ENCODE data around the gene EBF3. TPM values are rescaled to one million over a fixed set of nuclear protein-coding genes. Genes with fewer than 3 reads are reported as not detected.

EBF3 gene
- total and polyA plus RNA-seq, 2 donors (not counting 3 experiments of a cell fraction or from before 2014, with no cell fraction given) = 0.92 to 2.7 TPM

GRCh38 chr10:129793996-129794395 lies 170.1 kb downstream of the EBF3 start:
- no peaks in the 10 kb centered on the region for H3K27me3 ChIP-seq (ENCODE audit: control insufficient read depth in 2 of 2, insufficient read depth in 2 of 2, low read length in 2 of 2)
- no peaks in the 10 kb centered on the region for H4K20me1 ChIP-seq (replicated peaks; ENCODE audit: control insufficient read depth, extremely low read depth, insufficient read depth, low read length)
- DNase-seq (ENCODE audit: low read depth, low spot score) = no peak
- H3K9ac ChIP-seq (replicated peaks; ENCODE audit: extremely low read depth, insufficient read depth, low read length) = no peak overlapping the region
- peaks cover 3% of the 10 kb centered on the region for H3K9me3 ChIP-seq (replicated peaks; ENCODE audit: control insufficient read depth, insufficient read depth, low read length)
- dilution Hi-C loops (cut with MboI; ENCODE audit: extremely low pct_ligation_motif_present, low sequenced_read_pairs) = no loop called here
- H3K4me1 ChIP-seq (ENCODE audit: control insufficient read depth, extremely low read depth, insufficient read depth, low read length) = no peaks in the 10 kb centered on the region
- no peaks in the 10 kb centered on the region for H3K9me1 ChIP-seq (replicated peaks; ENCODE audit: control insufficient read depth, extremely low read depth, insufficient read depth, low read length)
- no TSS peak for BruUV-seq (replicated peaks)
- H3K36me3 ChIP-seq (ENCODE audit: control insufficient read depth in 2 of 2, extremely low read depth in 1 of 2, insufficient read depth in 2 of 2, low read length in 2 of 2) = no peaks in the 10 kb centered on the region
- no peak for FAIRE-seq
- no peak overlapping the region for H3K27ac ChIP-seq (ENCODE audit: insufficient read depth, low read depth, low read length)
- H2AFZ ChIP-seq (ENCODE audit: low read depth, low read length) = no peak overlapping the region
- ChIA-PET CTCF (no interaction called here), POLR2A (no interaction called here)
- intact Hi-C loops (cut with micrococcal nuclease) = no loop called here
- no peak overlapping the region for H3K4me2 ChIP-seq (ENCODE audit: insufficient read depth, low read length)
- H3K4me3 ChIP-seq (replicated peaks in 1 of 3; ENCODE audit: insufficient read depth in 1 of 3, low read depth in 1 of 3, low read length in 3 of 3) = no peak overlapping the region
- TF ChIP-seq GATA2 (IDR thresholded peaks at IDR 0.05; ENCODE audit: insufficient read depth, insufficient read length, low read depth, low read length) (no peak), POLR2AphosphoS5 (IDR thresholded peaks at IDR 0.05; ENCODE audit: insufficient read depth, low read depth, low read length) (no peak), MAX (IDR thresholded peaks at IDR 0.05; ENCODE audit: insufficient read depth, insufficient read length) (no peak), EZH2 (IDR thresholded peaks at IDR 0.05; ENCODE audit: borderline replicate concordance, low read depth, low read length, severe bottlenecking) (no peak)
- no peaks in the 10 kb centered on the region for H3K79me2 ChIP-seq (ENCODE audit: control insufficient read depth, insufficient read depth, low read length)

- no peak for FAIRE-seq
- Histone ChIP-seq H3K27ac (ENCODE audit: insufficient read depth, low read depth, low read length) (no peak overlapping the region), H3K4me3 (replicated peaks in 1 of 3; ENCODE audit: insufficient read depth in 1 of 3, low read depth in 1 of 3, low read length in 3 of 3) (no peak overlapping the region), H2AFZ (ENCODE audit: low read depth, low read length) (no peak overlapping the region), H3K9me3 (replicated peaks; ENCODE audit: control insufficient read depth, insufficient read depth, low read length) (peaks cover 3% of the 10 kb centered on the region), H3K9me1 (replicated peaks; ENCODE audit: control insufficient read depth, extremely low read depth, insufficient read depth, low read length) (no peaks in the 10 kb centered on the region), H3K27me3 (ENCODE audit: control insufficient read depth in 2 of 2, insufficient read depth in 2 of 2, low read length in 2 of 2) (no peaks in the 10 kb centered on the region), H3K4me2 (ENCODE audit: insufficient read depth, low read length) (no peak overlapping the region), H3K4me1 (ENCODE audit: control insufficient read depth, extremely low read depth, insufficient read depth, low read length) (no peaks in the 10 kb centered on the region), H4K20me1 (replicated peaks; ENCODE audit: control insufficient read depth, extremely low read depth, insufficient read depth, low read length) (no peaks in the 10 kb centered on the region), H3K36me3 (ENCODE audit: control insufficient read depth in 2 of 2, extremely low read depth in 1 of 2, insufficient read depth in 2 of 2, low read length in 2 of 2) (no peaks in the 10 kb centered on the region), H3K9ac (replicated peaks; ENCODE audit: extremely low read depth, insufficient read depth, low read length) (no peak overlapping the region), H3K79me2 (ENCODE audit: control insufficient read depth, insufficient read depth, low read length) (no peaks in the 10 kb centered on the region)
- dilution Hi-C loops (cut with MboI; ENCODE audit: extremely low pct_ligation_motif_present, low sequenced_read_pairs) = no loop called here
- DNase-seq (ENCODE audit: low read depth, low spot score) = no peak
- ChIA-PET POLR2A (no interaction called here), CTCF (no interaction called here)
- BruUV-seq (replicated peaks) = no TSS peak
- intact Hi-C loops (cut with micrococcal nuclease) = no loop called here
- no peak for TF ChIP-seq MYC (IDR thresholded peaks at IDR 0.05; ENCODE audit: low read depth, low read length)
- TF ChIP-seq MAX (IDR thresholded peaks at IDR 0.05; ENCODE audit: insufficient read depth, insufficient read length) = no peak
- no peak for TF ChIP-seq POLR2AphosphoS5 (IDR thresholded peaks at IDR 0.05; ENCODE audit: insufficient read depth, low read depth, low read length)
- no peak for TF ChIP-seq JUN (IDR thresholded peaks at IDR 0.05; ENCODE audit: borderline replicate concordance, insufficient read depth, insufficient read length, low read depth)
- no peak for TF ChIP-seq GATA2 (IDR thresholded peaks at IDR 0.05; ENCODE audit: insufficient read depth, insufficient read length, low read depth, low read length)
- no peak for TF ChIP-seq CTCF (IDR thresholded peaks at IDR 0.05; ENCODE audit: extremely low read depth in 1 of 2, insufficient read depth in 1 of 2, low read depth in 1 of 2, low read length in 2 of 2)
- TF ChIP-seq POLR2A (IDR thresholded peaks at IDR 0.05; ENCODE audit: low read depth, low read length) = no peak
- no peak for TF ChIP-seq EZH2 (IDR thresholded peaks at IDR 0.05; ENCODE audit: borderline replicate concordance, low read depth, low read length, severe bottlenecking)
- no peak for TF ChIP-seq FOS (IDR thresholded peaks at IDR 0.05; ENCODE audit: borderline replicate concordance, insufficient read depth, low read length)
Measured at GRCh38 chr10:129793479-129793878, 170.6 kb downstream of the EBF3 start.
